ENCODE results near the gene SRSF2. TPM values are rescaled to one million over a fixed set of nuclear protein-coding genes. Genes with fewer than 3 reads are reported as not detected.
"Not testable (repeated sequence)": the region's sequence is repeated elsewhere in the genome, so short reads cannot be mapped to it uniquely, and the experiment has no call there.

Gene SRSF2
- total RNA-seq, 1 donor from 2014 or later, result 143 TPM

GRCh38 chr17:76702076-76702475 is 35.1 kb downstream of the SRSF2 start:
- no peak for DNase-seq (ENCODE audit: low read depth in 2 of 2)

- no peak for DNase-seq (ENCODE audit: low read depth in 2 of 2)
Measured at GRCh38 chr17:76701471-76701967, 35.6 kb downstream of the SRSF2 start.

DNA sequence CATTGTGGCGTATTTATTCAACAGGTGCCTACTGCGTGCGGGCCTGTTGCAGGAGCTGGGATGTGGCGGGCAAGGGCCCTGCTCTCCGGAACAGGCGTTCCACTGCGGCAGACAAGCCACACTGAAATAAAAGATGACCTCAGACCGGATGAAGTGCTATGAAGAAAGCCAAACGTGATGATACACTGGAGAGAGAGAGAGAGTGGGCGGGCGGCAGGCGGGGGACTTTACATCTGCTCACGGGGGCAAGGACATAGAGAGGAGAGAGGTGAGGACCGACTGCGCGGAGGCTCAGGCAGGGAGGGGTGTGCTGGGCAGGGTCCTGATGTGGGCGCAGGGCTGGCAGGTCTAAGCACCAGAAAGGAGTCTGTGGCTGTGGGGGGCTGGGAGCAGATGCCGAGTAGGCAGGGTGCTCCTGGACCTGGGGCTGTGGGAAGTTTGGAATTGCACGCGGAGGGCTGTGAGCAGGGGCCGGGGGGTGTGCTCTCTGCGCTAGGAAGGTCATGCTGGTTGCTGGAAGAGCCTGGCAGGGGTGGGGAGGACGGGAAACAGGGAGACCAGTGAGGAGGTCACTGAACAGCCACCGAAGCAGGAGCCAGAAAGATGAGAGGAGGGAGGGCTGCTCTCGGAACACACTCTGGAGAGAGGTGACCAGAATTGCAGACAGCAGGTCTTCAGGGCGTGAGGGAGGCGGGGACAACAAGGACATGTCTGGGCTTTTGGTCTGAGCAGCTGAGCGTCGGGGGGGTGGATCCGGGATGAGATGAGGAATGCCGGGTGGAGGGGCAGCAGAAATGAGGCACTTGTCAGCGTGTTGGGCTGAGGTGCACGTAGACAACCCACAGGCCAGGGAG is 36.3 kb downstream of the SRSF2 start:
- peak; percentile 83 to 91 for DNase-seq (ENCODE audit: low read depth in 2 of 2)

GRCh38 chr17:76700270-76700616 is 36.9 kb downstream of the SRSF2 start:
- DNase-seq (ENCODE audit: low read depth in 2 of 2), result peak; percentile 47 to 61

- not testable (repeated sequence) for DNase-seq (ENCODE audit: low read depth in 2 of 2)
Measured at GRCh38 chr17:76698466-76698977, 38.6 kb downstream of the SRSF2 start.

DNA sequence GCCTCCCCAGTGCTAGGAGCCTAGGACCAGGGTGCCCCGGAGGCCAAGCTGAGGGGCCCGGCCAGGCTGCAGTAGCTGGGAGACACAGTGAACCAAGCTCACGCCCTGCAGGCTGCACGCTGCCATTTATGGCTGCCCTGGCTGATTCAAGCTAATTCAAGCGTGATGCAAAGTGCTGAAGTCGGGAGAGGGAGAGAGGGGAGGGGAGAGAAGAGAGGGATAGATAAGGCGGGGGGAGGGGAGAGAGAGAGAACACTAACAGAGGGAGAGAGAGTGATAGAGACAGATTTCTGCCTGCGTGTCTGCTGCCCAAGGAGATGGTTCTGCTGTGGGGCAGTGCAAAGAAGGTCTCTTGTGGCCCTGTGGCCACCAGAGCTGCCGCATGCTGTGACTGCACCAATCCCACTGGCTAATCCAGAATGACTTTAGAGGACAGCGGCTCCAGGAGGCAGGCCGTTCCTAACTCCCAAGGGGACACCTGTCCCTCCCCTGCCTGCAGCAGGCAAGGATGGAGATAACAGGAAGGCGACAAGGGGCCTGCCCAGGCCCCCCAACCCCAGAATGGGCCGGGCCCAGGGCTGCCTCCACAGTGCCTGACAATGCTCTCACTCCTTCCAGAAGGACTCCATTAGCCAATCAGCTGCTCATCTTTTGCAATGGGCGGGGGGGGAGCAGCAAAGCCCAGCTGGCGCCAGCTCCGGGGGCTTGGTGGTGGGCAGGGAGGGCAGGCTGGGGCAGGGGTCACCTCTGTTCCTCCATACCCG is 39.2 kb downstream of the SRSF2 start:
- no peak for DNase-seq (ENCODE audit: low read depth in 2 of 2)

GRCh38 chr17:76696763-76697701 is 40.1 kb downstream of the SRSF2 start:
- DNase-seq (ENCODE audit: low read depth in 2 of 2), result peak; percentile 65 to 95

- DNase-seq (ENCODE audit: low read depth in 2 of 2), result peak in 1 of 2 donors; percentile 68
Measured at GRCh38 chr17:76695059-76695831, 41.9 kb downstream of the SRSF2 start.

GRCh38 chr17:76691379-76692191 is 45.5 kb downstream of the SRSF2 start:
- no peak for DNase-seq (ENCODE audit: low read depth in 2 of 2)

- no peak for DNase-seq (ENCODE audit: low read depth in 2 of 2)
Measured at GRCh38 chr17:76690596-76691280, 46.4 kb downstream of the SRSF2 start.

DNA sequence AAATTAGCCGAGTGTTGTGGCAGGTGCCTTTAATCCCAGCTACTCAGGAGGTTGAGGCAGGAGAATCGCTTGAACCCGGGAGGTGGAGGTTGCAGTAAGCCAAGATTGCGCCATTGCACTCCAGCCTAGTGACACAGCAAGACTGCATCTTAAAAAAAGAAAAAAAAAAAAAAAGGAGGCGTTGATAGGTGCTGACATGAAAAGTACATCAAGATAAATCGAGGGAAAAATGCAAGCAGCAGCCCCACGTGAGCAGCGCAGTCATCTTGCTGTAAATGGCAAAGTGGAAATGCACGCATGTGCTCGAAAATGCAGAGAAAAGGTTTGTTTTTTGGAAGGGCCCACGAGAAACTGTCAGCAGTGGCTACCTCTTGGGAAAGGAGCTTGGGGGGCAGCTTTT is 47.3 kb downstream of the SRSF2 start:
- DNase-seq (ENCODE audit: low read depth in 2 of 2), result no peak

DNA sequence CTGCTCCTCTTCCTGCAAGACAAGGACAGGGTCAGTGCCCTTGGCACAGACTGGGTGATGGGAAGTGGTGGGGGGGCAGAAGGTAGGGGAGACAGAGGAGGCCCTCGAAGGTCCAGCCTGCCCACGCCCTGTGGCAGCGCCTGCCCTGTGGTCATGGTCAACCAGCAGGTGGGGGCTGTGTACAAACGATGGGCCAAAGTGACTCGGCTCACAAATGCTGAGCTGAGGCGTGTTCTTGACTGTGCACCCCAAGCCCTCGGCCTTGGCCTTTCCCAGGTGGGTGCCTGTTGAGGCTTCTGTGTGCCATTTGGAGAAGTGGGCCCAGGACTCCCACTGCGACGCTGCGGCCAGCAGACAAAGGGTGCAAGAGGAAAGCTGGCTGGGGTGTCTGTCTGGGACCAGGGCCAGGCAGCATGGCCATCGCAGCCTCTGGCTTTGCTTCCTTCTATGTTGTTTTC is 48.9 kb downstream of the SRSF2 start:
- peak; percentile 57 to 68 for DNase-seq (ENCODE audit: low read depth in 2 of 2)

- DNase-seq (ENCODE audit: low read depth in 2 of 2), result no peak
Measured at GRCh38 chr17:76687298-76688164, 49.6 kb downstream of the SRSF2 start.

GRCh38 chr17:76686538-76687297 is 50.4 kb downstream of the SRSF2 start:
- no peak for DNase-seq (ENCODE audit: low read depth in 2 of 2)

- DNase-seq (ENCODE audit: low read depth in 2 of 2), result no peak
Measured at GRCh38 chr17:76685846-76686245, 51.3 kb downstream of the SRSF2 start.

- no peak for DNase-seq (ENCODE audit: low read depth in 2 of 2)
Measured at GRCh38 chr17:76685366-76685765, 51.8 kb downstream of the SRSF2 start.

DNA sequence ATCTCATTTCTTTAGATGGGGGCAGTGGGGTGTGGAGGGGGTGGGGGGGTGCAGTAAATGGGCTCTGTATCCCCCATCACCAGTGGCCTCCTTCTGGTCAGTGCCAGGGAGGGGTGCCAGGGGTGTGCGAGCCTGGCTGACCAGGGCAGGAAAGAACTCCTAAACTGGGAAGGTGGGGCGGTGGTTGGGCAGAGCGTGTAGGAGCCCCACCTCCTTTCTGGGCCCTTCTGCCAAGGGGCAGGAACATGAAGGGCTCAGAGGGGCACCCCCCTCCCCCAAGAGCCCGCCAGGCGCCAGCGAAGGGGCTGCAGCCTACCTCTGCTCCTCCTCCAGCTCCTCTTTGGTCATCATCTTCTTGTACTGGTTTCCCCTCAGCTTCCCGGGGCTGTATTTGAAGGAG is 52.4 kb downstream of the SRSF2 start:
- no peak for DNase-seq (ENCODE audit: low read depth in 2 of 2)
